HL-60 (cell line): Measurements from ENCODE around the gene SVOPL.

ENCODE experiments used
- GABPA ChIP-seq: IDR thresholded peaks from 2 replicates; pipeline ENCODE4 v1.6.1; 2012; ENCODE audit warnings: low read depth
- POLR2AphosphoS5 ChIP-seq: IDR thresholded peaks from 2 replicates; pipeline ENCODE4 v1.6.1; 2012; ENCODE audit warnings: low read depth
- TF ChIP-seq, protein P1 (sequence below): IDR thresholded peaks from one replicate; pipeline ENCODE4 v1.5.1; 2011; ENCODE audit warnings: low read length, control low read depth, inconsistent platforms; ENCODE audit not compliant: insufficient read depth

- TF ChIP-seq, protein P1, sequence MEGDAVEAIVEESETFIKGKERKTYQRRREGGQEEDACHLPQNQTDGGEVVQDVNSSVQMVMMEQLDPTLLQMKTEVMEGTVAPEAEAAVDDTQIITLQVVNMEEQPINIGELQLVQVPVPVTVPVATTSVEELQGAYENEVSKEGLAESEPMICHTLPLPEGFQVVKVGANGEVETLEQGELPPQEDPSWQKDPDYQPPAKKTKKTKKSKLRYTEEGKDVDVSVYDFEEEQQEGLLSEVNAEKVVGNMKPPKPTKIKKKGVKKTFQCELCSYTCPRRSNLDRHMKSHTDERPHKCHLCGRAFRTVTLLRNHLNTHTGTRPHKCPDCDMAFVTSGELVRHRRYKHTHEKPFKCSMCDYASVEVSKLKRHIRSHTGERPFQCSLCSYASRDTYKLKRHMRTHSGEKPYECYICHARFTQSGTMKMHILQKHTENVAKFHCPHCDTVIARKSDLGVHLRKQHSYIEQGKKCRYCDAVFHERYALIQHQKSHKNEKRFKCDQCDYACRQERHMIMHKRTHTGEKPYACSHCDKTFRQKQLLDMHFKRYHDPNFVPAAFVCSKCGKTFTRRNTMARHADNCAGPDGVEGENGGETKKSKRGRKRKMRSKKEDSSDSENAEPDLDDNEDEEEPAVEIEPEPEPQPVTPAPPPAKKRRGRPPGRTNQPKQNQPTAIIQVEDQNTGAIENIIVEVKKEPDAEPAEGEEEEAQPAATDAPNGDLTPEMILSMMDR: no peak
- TF ChIP-seq POLR2AphosphoS5 (no peak), GABPA (no peak)
These were observed 47.5 kb upstream of the SVOPL start for GRCh38 chr7:138748666-138749065.
